GM18907 (cell line): ENCODE data around the gene SCP2D1.

ENCODE experiments used
- ATAC-seq: cut with Tn5 transposase; IDR thresholded peaks from one replicate; pipeline ENCODE4 v1.9.1; 2021; ENCODE audit warnings: mild to moderate bottlenecking, moderate library complexity; ENCODE audit not compliant: unreplicated experiment

Gene SCP2D1

GRCh38 chr20:18811904-18812303 is 1.7 kb upstream of the SCP2D1 start:
- ATAC-seq, result no peak

GRCh38 chr20:18815194-18815942 is 1.8 kb downstream of the SCP2D1 start:
- no peak for ATAC-seq

DNA sequence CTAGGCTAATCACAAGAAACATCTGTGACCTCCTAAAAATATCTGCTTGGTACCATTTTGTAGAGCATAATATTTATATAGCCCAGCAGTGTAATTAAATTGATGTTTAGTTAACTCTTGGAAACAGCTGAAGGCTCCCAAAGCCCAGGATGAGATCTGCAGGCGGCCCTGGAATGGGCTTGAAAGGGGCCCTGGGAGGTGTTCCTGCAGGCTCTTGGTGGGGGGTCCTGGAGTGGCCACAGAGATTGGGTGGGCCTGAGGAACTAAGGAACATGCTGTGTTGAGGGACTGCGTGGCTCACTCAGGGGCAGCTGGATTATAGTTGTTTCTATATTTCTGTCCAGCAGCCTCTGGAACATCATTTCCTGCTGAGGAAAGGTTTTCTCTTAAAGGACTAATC is 9.2 kb downstream of the SCP2D1 start:
- ATAC-seq, result no peak

DNA sequence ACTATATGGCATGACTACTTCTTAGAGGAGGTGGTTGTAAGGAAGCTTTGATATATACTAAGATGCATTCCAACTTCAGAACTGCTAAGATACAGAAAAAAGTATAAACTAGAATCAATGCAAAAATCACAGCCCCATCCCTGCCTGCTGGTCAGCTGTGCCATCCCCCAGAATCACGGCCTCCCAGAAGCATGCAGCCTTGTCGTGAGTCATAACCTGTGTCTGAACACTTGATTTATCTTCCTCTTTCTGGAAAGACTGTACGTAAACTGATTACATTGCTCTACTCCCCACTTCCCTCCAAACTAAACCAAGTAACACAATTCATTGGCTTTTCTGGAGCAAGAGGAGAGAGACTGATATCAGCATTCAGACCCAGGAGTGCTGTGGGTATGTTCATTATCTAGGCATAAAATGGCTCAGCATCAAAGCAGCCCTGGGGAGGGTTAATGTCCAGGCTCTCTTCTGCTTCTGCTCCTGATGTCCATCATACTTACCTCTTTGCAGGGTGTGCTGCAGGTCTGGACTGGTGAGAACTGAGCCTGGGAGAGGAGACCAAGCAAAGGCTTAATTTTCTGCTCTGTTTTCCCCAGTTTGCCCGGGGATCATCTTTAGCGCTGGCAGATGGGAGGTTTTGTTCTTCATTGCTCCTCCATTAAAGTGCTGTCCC is 18.4 kb downstream of the SCP2D1 start:
- no peak for ATAC-seq

- ATAC-seq, result no peak
These were observed 19.1 kb downstream of the SCP2D1 start for GRCh38 chr20:18832546-18833200.

DNA sequence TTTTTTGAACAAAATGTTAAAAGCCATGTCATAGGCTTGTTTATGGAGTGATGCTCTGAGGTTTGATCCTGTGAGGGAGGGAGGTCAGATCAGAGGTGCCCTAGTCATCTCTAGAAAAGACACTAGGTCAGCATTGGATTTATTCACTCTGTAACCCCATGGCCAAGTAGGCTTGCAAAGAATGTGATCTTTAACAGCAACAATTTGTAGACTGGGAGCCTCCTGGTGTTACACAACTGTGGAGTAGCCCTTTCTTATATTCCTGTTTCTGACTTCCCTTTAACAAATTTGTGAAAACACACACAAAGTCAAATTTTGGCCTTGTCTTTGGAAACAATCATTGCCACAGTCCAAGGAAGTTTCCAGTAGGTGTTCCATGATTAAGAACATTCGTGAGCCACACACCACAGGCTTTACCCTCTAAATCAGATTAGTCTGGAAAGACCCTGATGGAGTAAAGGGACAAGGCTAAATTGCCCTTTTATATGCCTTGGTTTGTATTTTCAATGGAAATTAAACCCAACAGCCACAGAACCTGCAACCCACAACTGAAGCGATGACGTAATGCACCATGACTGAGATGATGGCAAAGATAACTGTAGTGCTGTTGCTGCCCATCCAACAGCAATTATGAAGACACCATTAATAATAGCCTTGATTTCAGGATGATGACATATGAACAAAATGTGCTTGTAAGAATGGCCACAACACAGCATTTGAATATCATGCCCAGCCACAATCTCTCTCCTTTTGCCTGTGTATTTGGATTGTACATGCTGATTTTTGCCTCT is 22.1 kb downstream of the SCP2D1 start:
- no peak for ATAC-seq

- ATAC-seq, result no peak
These were observed 24.1 kb downstream of the SCP2D1 start for GRCh38 chr20:18837718-18838117.

GRCh38 chr20:18839507-18840247 is 26.1 kb downstream of the SCP2D1 start:
- no peak for ATAC-seq

DNA sequence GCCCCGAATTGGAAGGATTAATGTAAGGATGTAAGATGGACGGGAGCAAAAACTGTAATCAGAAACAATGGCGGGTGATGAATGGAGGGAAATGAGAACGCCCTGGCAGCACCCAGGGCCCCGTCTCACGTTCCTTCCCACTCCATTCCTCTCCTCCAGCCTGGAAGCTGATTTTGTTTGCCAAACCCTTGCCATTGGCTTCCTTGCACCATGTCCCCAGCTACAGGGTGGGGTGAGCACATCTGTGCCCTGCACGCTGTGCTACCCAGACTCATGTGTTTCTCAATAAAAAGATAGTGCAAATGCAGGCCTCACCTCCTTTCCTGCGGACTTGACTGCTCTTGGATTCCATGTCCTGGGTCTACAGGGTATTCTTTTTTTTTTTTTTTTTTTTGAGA is 26.7 kb downstream of the SCP2D1 start:
- ATAC-seq, result no peak

- no peak for ATAC-seq
These were observed 31.4 kb downstream of the SCP2D1 start for GRCh38 chr20:18845017-18845416.

DNA sequence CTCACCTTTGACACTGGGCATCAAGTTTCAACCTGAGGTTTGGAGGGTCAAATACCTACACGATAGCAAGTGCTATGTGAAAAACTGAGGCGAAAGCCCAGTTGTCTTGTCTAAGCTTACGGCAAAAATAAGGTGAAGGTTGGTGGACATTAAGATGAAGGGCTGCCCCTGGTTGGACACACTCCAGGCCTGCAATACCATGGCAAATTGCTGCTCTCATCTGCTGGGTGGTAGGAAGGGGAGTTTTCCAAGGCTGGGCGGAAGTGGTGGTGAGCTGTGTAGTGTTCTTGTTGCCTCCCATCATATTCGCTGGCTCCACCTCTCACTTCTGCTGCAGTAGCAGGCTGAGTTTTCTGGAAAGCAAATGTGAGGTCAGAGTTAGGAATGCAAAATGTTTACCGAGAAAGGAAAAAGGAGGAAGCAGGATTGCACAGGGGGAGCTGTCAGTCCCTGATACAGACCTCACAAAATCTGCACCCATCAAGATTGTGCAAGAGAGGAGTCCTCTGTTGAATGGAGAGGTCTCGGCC is 33.7 kb downstream of the SCP2D1 start:
- no peak for ATAC-seq

DNA sequence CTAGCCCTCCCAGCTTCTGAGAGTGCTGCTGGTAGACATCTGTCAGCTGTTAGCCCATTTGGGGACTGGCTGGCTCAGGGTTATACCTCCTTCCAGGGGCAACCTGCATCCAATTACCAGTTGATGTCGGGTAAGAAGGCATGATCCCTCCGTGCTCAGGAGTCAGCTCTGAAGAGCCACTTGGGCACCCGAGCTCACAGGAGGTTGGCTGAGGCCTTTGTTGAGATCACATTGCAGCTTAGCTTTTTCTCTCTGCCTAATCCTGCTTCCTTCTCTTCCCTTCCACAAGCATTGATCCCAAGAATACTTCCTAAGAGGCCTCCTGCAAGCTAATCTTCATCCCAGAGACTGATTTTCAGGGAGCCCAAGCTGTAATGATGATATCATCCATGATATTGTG is 35.5 kb downstream of the SCP2D1 start:
- no peak for ATAC-seq

- ATAC-seq, result no peak
These were observed 38.0 kb downstream of the SCP2D1 start for GRCh38 chr20:18851629-18852028.

GRCh38 chr20:18852318-18852717 is 38.7 kb downstream of the SCP2D1 start:
- ATAC-seq, result no peak

- ATAC-seq, result no peak
These were observed 39.6 kb downstream of the SCP2D1 start for GRCh38 chr20:18853216-18853615.

- no peak for ATAC-seq
These were observed 40.5 kb downstream of the SCP2D1 start for GRCh38 chr20:18853946-18854646.

- no peak for ATAC-seq
These were observed 42.3 kb downstream of the SCP2D1 start for GRCh38 chr20:18855882-18856281.

DNA sequence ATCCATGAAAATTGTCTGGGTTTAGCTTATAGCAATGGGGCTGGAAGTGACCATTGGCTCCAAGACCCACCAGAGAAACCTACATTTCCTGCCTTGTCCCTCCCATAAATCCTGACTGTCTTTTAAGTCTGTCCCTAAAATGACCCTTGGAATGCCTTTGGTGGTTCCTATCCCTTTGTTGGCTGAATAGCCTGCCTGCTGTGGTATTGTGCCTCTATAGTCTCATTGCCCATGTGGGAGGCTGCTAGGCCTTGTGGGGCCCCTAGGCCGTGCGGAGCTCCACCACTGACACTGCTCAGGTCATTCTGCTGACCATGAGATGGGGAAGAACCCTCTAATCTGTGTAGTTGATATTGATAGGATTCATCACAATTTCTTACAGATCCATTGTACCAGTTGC is 43.3 kb downstream of the SCP2D1 start:
- ATAC-seq, result no peak

GRCh38 chr20:18857640-18858039 is 44.1 kb downstream of the SCP2D1 start:
- ATAC-seq, result no peak

DNA sequence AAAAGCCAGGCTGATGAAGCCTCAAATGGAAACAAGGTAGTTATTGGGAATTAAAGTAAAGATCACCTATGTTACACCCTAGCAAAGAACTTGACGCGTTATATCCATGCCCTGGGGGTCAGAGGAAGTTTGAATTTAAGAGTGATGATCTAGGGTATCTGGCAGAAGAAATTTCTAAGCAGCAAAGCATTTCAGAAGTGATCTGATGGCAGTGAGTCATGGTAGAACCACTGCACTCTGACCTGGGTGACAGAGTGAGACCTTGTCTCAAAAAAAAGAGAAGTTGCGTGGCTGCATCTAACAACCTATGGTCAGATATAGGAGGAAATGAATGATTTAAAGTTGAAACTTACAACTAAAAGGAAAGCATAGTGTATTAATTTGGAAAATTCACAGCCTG is 45.2 kb downstream of the SCP2D1 start:
- ATAC-seq, result no peak
